Measurements from ENCODE around the gene RPTOR.

GRCh38 chr17:80604670-80605010 is 60.0 kb downstream of the RPTOR start:
- TF ChIP-seq, protein P1, sequence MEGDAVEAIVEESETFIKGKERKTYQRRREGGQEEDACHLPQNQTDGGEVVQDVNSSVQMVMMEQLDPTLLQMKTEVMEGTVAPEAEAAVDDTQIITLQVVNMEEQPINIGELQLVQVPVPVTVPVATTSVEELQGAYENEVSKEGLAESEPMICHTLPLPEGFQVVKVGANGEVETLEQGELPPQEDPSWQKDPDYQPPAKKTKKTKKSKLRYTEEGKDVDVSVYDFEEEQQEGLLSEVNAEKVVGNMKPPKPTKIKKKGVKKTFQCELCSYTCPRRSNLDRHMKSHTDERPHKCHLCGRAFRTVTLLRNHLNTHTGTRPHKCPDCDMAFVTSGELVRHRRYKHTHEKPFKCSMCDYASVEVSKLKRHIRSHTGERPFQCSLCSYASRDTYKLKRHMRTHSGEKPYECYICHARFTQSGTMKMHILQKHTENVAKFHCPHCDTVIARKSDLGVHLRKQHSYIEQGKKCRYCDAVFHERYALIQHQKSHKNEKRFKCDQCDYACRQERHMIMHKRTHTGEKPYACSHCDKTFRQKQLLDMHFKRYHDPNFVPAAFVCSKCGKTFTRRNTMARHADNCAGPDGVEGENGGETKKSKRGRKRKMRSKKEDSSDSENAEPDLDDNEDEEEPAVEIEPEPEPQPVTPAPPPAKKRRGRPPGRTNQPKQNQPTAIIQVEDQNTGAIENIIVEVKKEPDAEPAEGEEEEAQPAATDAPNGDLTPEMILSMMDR (IDR thresholded peaks at IDR 0.05 in 4 of 5, conservative IDR thresholded peaks at IDR 0.05 in 1 of 5) = no peak
- no peak for TF ChIP-seq POLR2A (IDR thresholded peaks at IDR 0.05)

Data from gastrocnemius medialis (tissue), 4 donors.